GM19397 (cell line): ENCODE measurements around the gene CD300E.
"Not testable (repeated sequence)": the region's sequence is repeated elsewhere in the genome, so short reads cannot be mapped to it uniquely, and the experiment has no call there.

Experiments
- ATAC-seq: cut with Tn5 transposase; IDR thresholded peaks from one replicate; pipeline ENCODE4 v1.9.1; 2021; ENCODE audit warnings: mild to moderate bottlenecking, moderate library complexity; ENCODE audit not compliant: unreplicated experiment

The CD300E gene

GRCh38 chr17:74636541-74637085 is 13.1 kb upstream of the CD300E start:
- not testable (repeated sequence) for ATAC-seq

- no peak for ATAC-seq
These were observed 11.9 kb upstream of the CD300E start for GRCh38 chr17:74635418-74635817.

DNA sequence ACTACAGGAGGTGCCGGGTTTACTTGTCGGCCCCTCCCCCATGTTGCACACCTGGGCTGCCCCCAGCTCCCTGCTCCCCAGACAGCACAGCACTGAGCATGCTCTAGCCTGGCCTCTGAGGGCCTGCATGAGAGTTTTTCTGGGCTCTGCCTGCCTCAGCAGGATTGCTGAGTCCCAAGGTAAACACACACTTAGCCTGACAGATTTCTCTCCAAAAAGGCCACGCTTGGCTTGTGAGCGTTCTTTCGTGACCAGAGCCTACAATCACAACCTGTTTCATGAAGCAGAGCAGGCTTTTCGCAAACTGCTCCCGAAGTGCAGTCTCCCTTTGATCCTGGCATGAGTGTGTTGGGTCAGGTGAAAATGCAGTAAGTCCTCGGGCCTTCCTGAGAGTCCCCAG is 9.8 kb upstream of the CD300E start:
- no peak for ATAC-seq

DNA sequence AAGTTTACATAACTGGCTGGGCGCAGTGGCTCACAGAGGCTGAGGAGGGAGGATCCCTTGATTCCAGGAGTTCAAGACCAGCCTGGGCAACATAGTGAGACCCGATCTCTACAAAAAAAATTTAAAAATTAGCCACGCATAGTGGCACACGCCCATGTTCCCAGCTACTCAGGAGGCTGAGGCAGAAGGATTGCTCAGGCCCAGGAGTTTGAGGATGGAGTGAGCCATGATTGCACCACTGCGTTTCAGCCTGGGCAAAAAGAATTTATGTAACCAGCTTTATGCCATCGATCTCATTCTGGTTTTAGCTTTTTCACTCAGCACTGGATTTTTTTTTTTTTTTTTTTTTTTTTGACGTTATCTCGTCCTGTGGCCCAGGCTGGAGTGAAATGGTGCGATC is 9.1 kb upstream of the CD300E start:
- ATAC-seq, result no peak

DNA sequence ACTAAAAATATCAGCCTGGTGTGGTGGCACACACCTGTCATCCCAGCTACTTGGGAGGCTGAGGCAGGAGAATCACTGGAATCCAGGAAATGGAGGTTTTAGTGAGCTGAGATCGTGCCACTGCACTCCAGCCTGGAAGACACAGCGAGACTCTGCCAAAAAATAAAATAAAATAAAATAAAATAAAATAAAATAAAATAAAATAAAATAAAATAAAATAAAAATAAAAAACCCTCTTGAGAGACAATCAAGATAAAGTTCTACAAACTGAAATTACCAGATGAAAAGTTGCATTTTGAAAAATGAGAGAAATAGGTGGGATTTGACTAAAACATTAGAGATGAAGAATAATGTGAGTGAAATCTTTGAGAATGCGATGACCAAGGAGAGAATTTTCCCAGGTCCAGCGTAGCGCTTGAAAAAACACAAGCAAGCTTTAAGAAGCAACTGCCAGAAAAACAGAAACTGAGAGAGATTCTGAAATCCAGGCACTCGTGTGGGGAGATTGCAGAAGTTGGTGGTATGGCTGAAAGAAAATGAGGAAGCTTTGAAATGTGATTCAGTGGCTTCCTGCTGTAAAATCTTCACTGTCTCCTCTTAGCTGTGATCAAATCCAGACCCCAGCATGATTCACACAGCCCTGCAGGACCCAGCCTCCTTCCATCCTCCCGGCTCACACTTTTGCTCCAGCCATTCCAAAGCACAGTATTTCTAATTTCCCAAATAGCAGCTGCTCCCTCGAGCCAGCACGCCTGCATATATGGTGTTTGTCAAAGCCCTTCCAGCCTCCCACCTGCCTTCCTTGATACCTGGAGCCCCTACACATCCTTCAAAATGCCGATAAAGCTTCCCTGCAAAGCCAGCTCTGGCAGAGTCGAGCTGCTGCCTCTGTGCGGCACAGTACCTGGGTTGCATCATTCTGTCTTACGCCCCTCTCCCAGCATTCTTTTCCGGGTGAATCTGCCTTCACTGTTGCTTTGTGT is 8.2 kb upstream of the CD300E start:
- ATAC-seq, result no peak

GRCh38 chr17:74630251-74630650 is 6.7 kb upstream of the CD300E start:
- ATAC-seq, result not testable (repeated sequence)

DNA sequence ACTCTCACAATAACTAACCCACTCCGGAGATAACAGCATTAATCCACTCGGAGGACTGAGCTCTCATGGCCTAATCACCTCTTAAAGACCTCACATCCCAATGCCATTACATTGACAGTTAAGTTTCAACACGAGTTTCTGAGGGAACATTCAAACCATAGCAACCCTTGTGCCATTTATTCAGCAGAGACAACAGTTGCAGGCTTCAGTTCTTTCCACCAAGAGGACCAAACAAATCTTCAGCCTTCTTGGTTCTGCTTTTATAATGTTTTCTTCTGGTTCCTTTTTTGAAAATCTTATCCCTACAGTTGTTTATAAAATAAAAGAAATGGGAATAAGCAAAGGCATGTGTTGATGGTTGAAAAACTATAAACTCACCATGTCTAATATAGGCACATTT is 2.1 kb upstream of the CD300E start:
- no peak for ATAC-seq

GRCh38 chr17:74624131-74624530 is 593 bp upstream of the CD300E start:
- ATAC-seq, result no peak

- ATAC-seq, result no peak
These were observed 4.4 kb downstream of the CD300E start for GRCh38 chr17:74619077-74619673.

DNA sequence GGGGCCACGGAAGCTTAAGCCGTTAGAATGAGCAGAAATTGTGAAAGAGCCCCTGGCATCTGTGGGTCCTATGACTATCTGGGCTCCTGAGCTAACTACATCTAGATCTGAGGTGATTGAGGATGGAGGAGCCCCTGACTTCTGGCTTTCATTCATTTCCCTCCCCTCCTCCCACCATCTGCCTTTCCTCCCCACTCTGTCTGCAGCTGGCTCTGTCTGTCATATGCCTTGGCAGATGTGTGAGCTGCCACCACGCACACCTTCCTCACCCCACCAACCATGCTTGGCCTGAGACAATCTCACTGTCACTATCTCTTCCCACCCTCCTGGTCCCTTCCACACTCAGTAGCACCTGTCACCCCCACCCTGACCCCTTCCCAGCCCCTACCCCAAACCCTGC is 5.1 kb downstream of the CD300E start:
- no peak for ATAC-seq

GRCh38 chr17:74616696-74617095 is 6.8 kb downstream of the CD300E start:
- no peak for ATAC-seq

- ATAC-seq, result no peak
These were observed 11.5 kb downstream of the CD300E start for GRCh38 chr17:74612046-74612445.

- no peak for ATAC-seq
These were observed 13.4 kb downstream of the CD300E start for GRCh38 chr17:74610108-74610507.

DNA sequence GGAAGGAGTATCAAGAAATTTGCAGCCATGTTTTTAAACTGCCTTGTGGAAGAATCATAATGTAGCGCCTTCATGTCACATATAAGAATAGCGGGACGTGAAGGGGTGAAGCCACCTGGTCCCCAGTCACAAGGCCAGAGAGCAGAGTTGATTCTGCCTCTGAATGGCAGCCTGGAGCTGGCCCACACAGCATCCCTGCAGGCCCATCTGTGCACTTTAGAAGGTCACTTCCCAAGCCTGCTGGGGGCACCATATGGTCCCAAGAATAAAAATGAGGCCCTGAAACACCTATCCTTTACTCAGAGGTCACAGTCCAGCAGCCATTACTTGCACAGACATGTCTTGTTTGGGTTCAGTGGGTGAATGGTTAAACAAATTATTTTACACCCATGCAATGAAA is 15.0 kb downstream of the CD300E start:
- ATAC-seq, result no peak

DNA sequence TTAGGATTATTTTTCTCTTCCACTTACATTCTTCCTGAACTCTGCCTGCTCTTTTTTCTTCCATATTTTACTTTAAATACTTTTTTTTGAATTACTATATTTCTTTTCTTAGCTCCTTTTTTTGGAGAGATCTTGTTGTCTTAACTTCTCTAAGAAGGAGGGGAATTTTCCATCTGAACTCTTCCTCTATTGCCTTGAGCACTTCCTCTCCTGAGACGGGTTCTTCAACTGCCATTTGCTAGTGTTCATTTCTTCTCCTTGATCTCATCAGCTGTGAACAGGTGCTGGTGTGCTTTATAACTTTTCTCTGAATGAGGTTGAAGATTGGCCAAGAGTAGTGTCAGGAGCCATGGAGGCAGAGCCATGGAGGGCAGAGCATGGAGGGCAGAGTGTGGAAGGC is 16.3 kb downstream of the CD300E start:
- no peak for ATAC-seq

DNA sequence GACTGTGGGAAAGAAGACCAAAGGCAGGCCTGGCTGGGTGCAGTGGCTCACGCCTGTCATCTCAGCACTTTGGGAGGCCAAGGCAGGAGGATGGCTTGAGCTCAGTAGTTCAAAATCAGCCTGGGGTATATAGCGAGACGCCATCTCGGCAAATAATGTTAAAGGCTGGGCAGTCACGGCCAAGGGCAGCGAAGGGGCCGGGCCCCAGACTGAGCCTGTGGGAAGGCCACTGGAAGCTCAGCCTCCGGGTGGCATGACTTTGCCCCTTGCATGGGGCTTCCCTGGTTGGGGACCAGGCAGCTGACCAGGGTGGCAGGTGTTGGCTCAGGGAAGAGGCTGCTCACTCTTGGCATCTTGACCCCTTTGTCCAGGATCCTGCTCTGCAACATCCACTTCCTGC is 17.5 kb downstream of the CD300E start:
- ATAC-seq, result no peak

GRCh38 chr17:74605361-74605760 is 18.2 kb downstream of the CD300E start:
- no peak for ATAC-seq

DNA sequence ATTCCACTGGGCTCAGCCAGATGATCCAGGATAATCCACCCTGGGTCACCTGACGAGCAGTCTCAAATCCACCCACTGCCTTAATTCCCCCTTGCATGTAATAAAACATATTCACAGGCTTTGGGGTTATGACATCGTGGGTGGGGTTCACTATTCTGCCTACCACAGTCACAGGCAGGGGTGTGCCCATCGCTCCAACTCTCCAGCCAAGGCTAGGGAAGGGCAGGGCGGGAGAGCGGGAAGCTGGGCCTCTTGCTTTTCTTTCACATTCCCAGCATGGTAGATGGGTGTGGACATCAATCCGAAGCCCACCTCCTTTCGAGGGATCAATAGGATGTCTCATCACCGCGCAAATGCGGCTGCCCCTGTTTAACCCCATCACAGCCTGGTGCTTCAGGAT is 18.8 kb downstream of the CD300E start:
- no peak for ATAC-seq

DNA sequence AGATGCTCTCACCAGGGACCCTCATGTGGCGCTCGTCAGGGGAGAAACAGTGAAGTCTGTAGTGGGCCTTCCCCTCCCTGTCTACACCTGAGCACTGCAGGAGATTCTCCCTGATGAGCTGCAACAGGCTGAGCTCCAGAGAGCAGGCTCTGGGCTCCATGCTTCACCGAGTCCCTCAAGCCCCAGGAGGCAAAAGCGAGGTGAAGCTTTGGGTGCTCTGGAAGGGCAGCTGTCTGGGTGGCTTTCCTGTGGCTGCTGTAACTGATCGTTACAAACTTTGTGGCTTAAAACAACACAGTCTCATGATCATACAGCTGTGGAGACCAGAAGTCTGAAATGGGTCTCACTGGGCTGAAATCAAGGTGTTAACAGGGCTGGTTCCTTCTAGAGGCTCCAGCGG is 19.3 kb downstream of the CD300E start:
- no peak for ATAC-seq

DNA sequence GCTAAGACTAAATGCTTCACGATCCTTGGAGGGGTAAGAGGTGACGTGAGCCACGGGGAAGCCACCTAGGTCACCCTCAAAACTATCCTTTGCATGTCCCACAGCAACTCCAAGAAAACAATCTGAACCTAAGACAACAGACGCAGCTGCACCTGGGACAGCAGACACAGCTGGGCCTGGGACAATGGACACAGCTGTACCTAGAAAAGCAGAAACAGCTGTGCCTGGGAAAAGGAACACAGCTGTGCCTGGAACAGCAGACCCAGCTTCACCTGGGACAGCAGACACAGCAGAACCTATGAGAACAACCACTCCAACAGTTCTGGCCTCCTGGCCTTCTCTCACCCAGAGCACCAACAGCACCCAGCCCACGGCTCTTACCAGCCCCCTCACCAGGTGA is 19.8 kb downstream of the CD300E start:
- no peak for ATAC-seq

DNA sequence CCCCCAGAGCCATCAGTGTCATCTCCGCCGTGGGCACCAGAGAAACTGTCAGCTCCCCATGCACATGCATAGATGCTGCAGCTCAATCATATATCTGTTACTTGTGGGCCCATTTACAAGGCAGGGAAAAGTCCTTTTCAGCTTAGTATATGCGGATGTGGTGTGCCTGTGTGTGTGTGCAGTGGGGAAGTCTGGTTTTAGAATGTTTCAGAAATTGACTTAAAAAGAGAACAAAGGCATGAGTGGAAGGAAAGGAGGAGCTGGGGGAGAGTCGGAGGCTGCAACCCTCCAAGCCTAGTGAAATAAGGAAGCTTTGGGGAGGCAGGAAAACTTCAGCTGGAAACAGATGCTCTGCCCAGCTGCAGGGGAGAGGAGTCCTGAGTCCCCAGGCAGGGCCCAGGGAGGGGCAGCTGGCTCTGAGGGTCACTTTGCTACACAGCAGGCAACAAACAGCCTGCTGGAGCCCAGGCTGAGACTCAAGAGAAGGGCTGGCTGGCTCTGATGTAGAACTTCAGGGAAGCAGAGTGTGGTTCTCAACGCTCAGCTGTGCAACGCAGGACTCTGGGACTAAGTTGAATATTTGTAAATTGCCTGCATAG is 20.4 kb downstream of the CD300E start:
- ATAC-seq, result no peak
